Immature natural killer cell (primary cell): ENCODE data around the gene LRMDA. TPM values are rescaled to one million over a fixed set of nuclear protein-coding genes. Genes with fewer than 3 reads are reported as not detected.

Source experiments
- DNase-seq, 3 donors: peaks; one replicate each; pipeline ENCODE4 v3.0.0; 2022; ENCODE audit warnings: mixed read lengths in 1 of 3
- H3K27ac Mint-ChIP-seq, 6 donors: one replicate each; pipeline ENCODE4 v1.8.0; 2020; ENCODE audit warnings: mixed read lengths in 6 of 6, mild to moderate bottlenecking in 5 of 6, inconsistent platforms in 4 of 6, moderate library complexity in 3 of 6
- H3K27me3 Mint-ChIP-seq, 3 donors: one replicate each; pipeline ENCODE4 v1.8.0; 2020 to 2021; ENCODE audit warnings: low read depth in 3 of 3, mild to moderate bottlenecking in 3 of 3, mixed read lengths in 3 of 3, moderate library complexity in 3 of 3, inconsistent platforms in 1 of 3
- H3K36me3 Mint-ChIP-seq, 3 donors: one replicate each; pipeline ENCODE4 v1.8.0; 2020; ENCODE audit warnings: mixed read lengths in 3 of 3, inconsistent platforms in 2 of 3, mild to moderate bottlenecking in 2 of 3
- H3K4me1 Mint-ChIP-seq, 2 donors: one replicate each; pipeline ENCODE4 v1.8.0; 2020; ENCODE audit warnings: inconsistent platforms in 2 of 2, mild to moderate bottlenecking in 2 of 2, mixed read lengths in 2 of 2, moderate library complexity in 1 of 2
- H3K4me3 Mint-ChIP-seq, 5 donors: one replicate each; pipeline ENCODE4 v1.8.0; 2020; ENCODE audit warnings: mild to moderate bottlenecking in 5 of 5, mixed read lengths in 5 of 5, inconsistent platforms in 3 of 5, moderate library complexity in 3 of 5
- H3K9me3 Mint-ChIP-seq, 6 donors: one replicate each; pipeline ENCODE4 v1.8.0; 2020; ENCODE audit warnings: mild to moderate bottlenecking in 6 of 6, mixed read lengths in 6 of 6, inconsistent platforms in 4 of 6, moderate library complexity in 3 of 6
- polyA plus RNA-seq, 3 donors: library from polyadenylated mRNA; unstranded; fragments of 300-500 nt; fragmentation: Illumina TruSeq; gene quantifications; one replicate each; pipeline ENCODE4 v1.2.3, GENCODE V29; 2021

LRMDA gene
- polyA plus RNA-seq, 3 donors from 2014 or later, result 1.7 to 14.2 (median 2.3) TPM

- Mint-ChIP-seq H3K9me3 (no peaks in the 10 kb centered on the region), H3K27me3 (peaks cover 0 to 5% (median 2%) of the 10 kb centered on the region in 3 donors), H3K36me3 (no peaks in the 10 kb centered on the region), H3K4me3 (no peak overlapping the region), H3K4me1 (no peaks in the 10 kb centered on the region), H3K27ac (no peak overlapping the region)
- no peak for DNase-seq
Measured at GRCh38 chr10:75493464-75493863, 62.0 kb downstream of the LRMDA start.

- Mint-ChIP-seq H3K27me3 (peaks cover 2 to 5% (median 2%) of the 10 kb centered on the region in 3 donors), H3K36me3 (no peaks in the 10 kb centered on the region), H3K4me1 (no peaks in the 10 kb centered on the region), H3K9me3 (no peaks in the 10 kb centered on the region), H3K27ac (no peak overlapping the region), H3K4me3 (no peak overlapping the region)
- no peak for DNase-seq
Measured at GRCh38 chr10:75495434-75496190, 64.2 kb downstream of the LRMDA start.

GRCh38 chr10:75496191-75496567 lies 64.8 kb downstream of the LRMDA start:
- H3K4me3 Mint-ChIP-seq, result no peak overlapping the region
- peaks cover 2 to 5% (median 2%) of the 10 kb centered on the region in 3 donors for H3K27me3 Mint-ChIP-seq
- no peaks in the 10 kb centered on the region for H3K36me3 Mint-ChIP-seq
- no peaks in the 10 kb centered on the region for H3K4me1 Mint-ChIP-seq
- no peaks in the 10 kb centered on the region for H3K9me3 Mint-ChIP-seq
- no peak for DNase-seq
- no peak overlapping the region for H3K27ac Mint-ChIP-seq

GRCh38 chr10:75497997-75498883 lies 66.8 kb downstream of the LRMDA start:
- peaks cover 2 to 3% (median 2%) of the 10 kb centered on the region in 3 donors for H3K27me3 Mint-ChIP-seq
- no peaks in the 10 kb centered on the region for H3K36me3 Mint-ChIP-seq
- H3K9me3 Mint-ChIP-seq, result no peaks in the 10 kb centered on the region
- H3K4me1 Mint-ChIP-seq, result no peaks in the 10 kb centered on the region
- H3K27ac Mint-ChIP-seq, result peak overlapping the region in 1 of 6 donors; percentile 71
- H3K4me3 Mint-ChIP-seq, result no peak overlapping the region
- no peak for DNase-seq

- Mint-ChIP-seq H3K4me1 (no peaks in the 10 kb centered on the region), H3K27me3 (peaks cover 2 to 3% (median 2%) of the 10 kb centered on the region in 3 donors), H3K4me3 (no peak overlapping the region), H3K27ac (peak overlapping the region in 1 of 6 donors; percentile 71), H3K9me3 (no peaks in the 10 kb centered on the region), H3K36me3 (no peaks in the 10 kb centered on the region)
- no peak for DNase-seq
Measured at GRCh38 chr10:75498884-75499350, 67.5 kb downstream of the LRMDA start.

GRCh38 chr10:75499556-75500160 lies 68.2 kb downstream of the LRMDA start:
- Mint-ChIP-seq H3K4me3 (no peak overlapping the region), H3K27me3 (peaks cover 0 to 3% (median 2%) of the 10 kb centered on the region in 3 donors), H3K4me1 (no peaks in the 10 kb centered on the region), H3K27ac (no peak overlapping the region), H3K36me3 (no peaks in the 10 kb centered on the region), H3K9me3 (no peaks in the 10 kb centered on the region)
- DNase-seq, result no peak

- no peaks in the 10 kb centered on the region for H3K9me3 Mint-ChIP-seq
- H3K27me3 Mint-ChIP-seq, result peaks cover 0 to 3% (median 2%) of the 10 kb centered on the region in 3 donors
- no peak overlapping the region for H3K27ac Mint-ChIP-seq
- H3K4me1 Mint-ChIP-seq, result no peaks in the 10 kb centered on the region
- no peaks in the 10 kb centered on the region for H3K36me3 Mint-ChIP-seq
- no peak overlapping the region for H3K4me3 Mint-ChIP-seq
- no peak for DNase-seq
Measured at GRCh38 chr10:75502389-75502788, 71.0 kb downstream of the LRMDA start.

GRCh38 chr10:75502838-75503237 lies 71.4 kb downstream of the LRMDA start:
- H3K4me3 Mint-ChIP-seq, result no peak overlapping the region
- no peaks in the 10 kb centered on the region for H3K4me1 Mint-ChIP-seq
- no peaks in the 10 kb centered on the region for H3K9me3 Mint-ChIP-seq
- no peak for DNase-seq
- H3K27me3 Mint-ChIP-seq, result peaks cover 0 to 3% (median 2%) of the 10 kb centered on the region in 3 donors
- H3K36me3 Mint-ChIP-seq, result no peaks in the 10 kb centered on the region
- no peak overlapping the region for H3K27ac Mint-ChIP-seq

- Mint-ChIP-seq H3K27me3 (no peaks in the 10 kb centered on the region), H3K27ac (no peak overlapping the region), H3K4me3 (no peak overlapping the region), H3K36me3 (no peaks in the 10 kb centered on the region), H3K4me1 (peaks cover 4 to 8% of the 10 kb centered on the region in 2 donors), H3K9me3 (no peaks in the 10 kb centered on the region)
- no peak for DNase-seq
Measured at GRCh38 chr10:75505293-75505692, 73.9 kb downstream of the LRMDA start.

- H3K36me3 Mint-ChIP-seq, result no peaks in the 10 kb centered on the region
- no peak for DNase-seq
- H3K4me3 Mint-ChIP-seq, result no peak overlapping the region
- H3K27ac Mint-ChIP-seq, result no peak overlapping the region
- H3K9me3 Mint-ChIP-seq, result no peaks in the 10 kb centered on the region
- peaks cover 4 to 8% of the 10 kb centered on the region in 2 donors for H3K4me1 Mint-ChIP-seq
- H3K27me3 Mint-ChIP-seq, result no peaks in the 10 kb centered on the region
Measured at GRCh38 chr10:75505840-75506506, 74.5 kb downstream of the LRMDA start.

- no peaks in the 10 kb centered on the region for H3K27me3 Mint-ChIP-seq
- H3K36me3 Mint-ChIP-seq, result no peaks in the 10 kb centered on the region
- H3K27ac Mint-ChIP-seq, result no peak overlapping the region
Measured at GRCh38 chr10:75506930-75507329, 75.5 kb downstream of the LRMDA start.

GRCh38 chr10:75507469-75507868 lies 76.0 kb downstream of the LRMDA start:
- H3K27me3 Mint-ChIP-seq, result no peaks in the 10 kb centered on the region
- no peaks in the 10 kb centered on the region for H3K9me3 Mint-ChIP-seq
- H3K4me1 Mint-ChIP-seq, result peaks cover 4 to 8% of the 10 kb centered on the region in 2 donors
- H3K4me3 Mint-ChIP-seq, result no peak overlapping the region
- no peaks in the 10 kb centered on the region for H3K36me3 Mint-ChIP-seq
- DNase-seq, result no peak
- no peak overlapping the region for H3K27ac Mint-ChIP-seq

More at GRCh38 chr10:75506930-75507329, 75.5 kb downstream of the LRMDA start:
- no peak overlapping the region for H3K4me3 Mint-ChIP-seq
- H3K4me1 Mint-ChIP-seq, result peaks cover 4 to 8% of the 10 kb centered on the region in 2 donors
- no peaks in the 10 kb centered on the region for H3K9me3 Mint-ChIP-seq
- no peak for DNase-seq

GRCh38 chr10:75508239-75508813 lies 76.9 kb downstream of the LRMDA start:
- Mint-ChIP-seq H3K4me1 (peaks cover 4 to 8% of the 10 kb centered on the region in 2 donors), H3K9me3 (no peaks in the 10 kb centered on the region), H3K27me3 (peaks cover 0 to 2% (median 0%) of the 10 kb centered on the region in 3 donors), H3K4me3 (no peak overlapping the region), H3K36me3 (no peaks in the 10 kb centered on the region), H3K27ac (no peak overlapping the region)
- DNase-seq, result no peak
